Chondrocyte (in vitro differentiated cells): ENCODE data around the gene YY1AP1. TPM values are rescaled to one million over a fixed set of nuclear protein-coding genes. Genes with fewer than 3 reads are reported as not detected.
"Not testable (repeated sequence)": the region's sequence is repeated elsewhere in the genome, so short reads cannot be mapped to it uniquely, and the experiment has no call there.

Source experiments
- DNase-seq: peaks from one replicate; pipeline ENCODE4 v3.0.0; 2021; ENCODE audit warnings: mixed read lengths, low spot score
- H3K27ac Mint-ChIP-seq: one replicate; pipeline ENCODE4 v1.8.0; 2021; ENCODE audit warnings: mild to moderate bottlenecking, moderate library complexity, mixed read lengths; ENCODE audit not compliant: unreplicated experiment
- H3K27me3 Mint-ChIP-seq: 2 replicates; pipeline ENCODE4 v1.8.0; 2021; ENCODE audit warnings: low read depth, mixed read lengths
- H3K36me3 Mint-ChIP-seq: 2 replicates; pipeline ENCODE4 v1.8.0; 2021; ENCODE audit warnings: low read depth, mixed read lengths
- H3K4me1 Mint-ChIP-seq: 2 replicates; pipeline ENCODE4 v1.8.0; 2021; ENCODE audit warnings: low read depth, mild to moderate bottlenecking, mixed read lengths
- H3K4me3 Mint-ChIP-seq: one replicate; pipeline ENCODE4 v1.8.0; 2021; ENCODE audit warnings: mild to moderate bottlenecking, moderate library complexity, mixed read lengths; ENCODE audit not compliant: unreplicated experiment
- H3K9me3 Mint-ChIP-seq: 2 replicates; pipeline ENCODE4 v1.8.0; 2021; ENCODE audit warnings: low read depth, mixed read lengths
- total RNA-seq: library from RNA; stranded (reverse); gene quantifications from 3 replicates; pipeline ENCODE4 v1.2.1, GENCODE V29; 2021
- TF ChIP-seq, protein P1 (sequence below): fragments of 200-600 bp; sonication (generic); IDR thresholded peaks from 2 replicates; pipeline ENCODE4 v1.5.0; 2021; ENCODE audit warnings: antibody characterized with exemption, mild to moderate bottlenecking, moderate library complexity

YY1AP1 gene
- total RNA-seq, 1 donor from 2014 or later = 41.9 TPM

DNA sequence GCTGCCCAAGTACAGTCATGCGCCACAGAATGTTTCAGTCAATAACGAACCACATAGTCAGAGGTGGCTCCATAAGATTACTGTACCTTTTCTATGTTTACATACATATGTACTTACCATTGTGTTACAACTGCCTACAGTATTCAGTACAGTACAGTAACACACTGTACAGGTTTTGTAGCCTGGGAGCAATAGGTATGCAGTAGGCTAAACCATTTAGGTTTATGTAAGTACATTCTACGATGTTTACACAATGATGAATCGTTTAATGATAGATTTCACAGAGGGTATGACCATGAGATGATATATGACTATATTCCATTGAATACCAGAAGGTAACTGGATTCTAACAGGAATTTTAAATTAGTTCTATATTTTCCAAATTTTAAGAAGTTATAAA, 10.5 kb downstream of the YY1AP1 start:
- H3K9me3 Mint-ChIP-seq = no peaks in the 10 kb centered on the region
- H3K27me3 Mint-ChIP-seq = no peaks in the 10 kb centered on the region
- H3K4me1 Mint-ChIP-seq = no peaks in the 10 kb centered on the region
- DNase-seq = no peak
- H3K36me3 Mint-ChIP-seq = peaks cover 28% of the 10 kb centered on the region
- TF ChIP-seq, protein P1, sequence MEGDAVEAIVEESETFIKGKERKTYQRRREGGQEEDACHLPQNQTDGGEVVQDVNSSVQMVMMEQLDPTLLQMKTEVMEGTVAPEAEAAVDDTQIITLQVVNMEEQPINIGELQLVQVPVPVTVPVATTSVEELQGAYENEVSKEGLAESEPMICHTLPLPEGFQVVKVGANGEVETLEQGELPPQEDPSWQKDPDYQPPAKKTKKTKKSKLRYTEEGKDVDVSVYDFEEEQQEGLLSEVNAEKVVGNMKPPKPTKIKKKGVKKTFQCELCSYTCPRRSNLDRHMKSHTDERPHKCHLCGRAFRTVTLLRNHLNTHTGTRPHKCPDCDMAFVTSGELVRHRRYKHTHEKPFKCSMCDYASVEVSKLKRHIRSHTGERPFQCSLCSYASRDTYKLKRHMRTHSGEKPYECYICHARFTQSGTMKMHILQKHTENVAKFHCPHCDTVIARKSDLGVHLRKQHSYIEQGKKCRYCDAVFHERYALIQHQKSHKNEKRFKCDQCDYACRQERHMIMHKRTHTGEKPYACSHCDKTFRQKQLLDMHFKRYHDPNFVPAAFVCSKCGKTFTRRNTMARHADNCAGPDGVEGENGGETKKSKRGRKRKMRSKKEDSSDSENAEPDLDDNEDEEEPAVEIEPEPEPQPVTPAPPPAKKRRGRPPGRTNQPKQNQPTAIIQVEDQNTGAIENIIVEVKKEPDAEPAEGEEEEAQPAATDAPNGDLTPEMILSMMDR = no peak
- H3K4me3 Mint-ChIP-seq = no peak overlapping the region
- H3K27ac Mint-ChIP-seq = no peak overlapping the region

DNA sequence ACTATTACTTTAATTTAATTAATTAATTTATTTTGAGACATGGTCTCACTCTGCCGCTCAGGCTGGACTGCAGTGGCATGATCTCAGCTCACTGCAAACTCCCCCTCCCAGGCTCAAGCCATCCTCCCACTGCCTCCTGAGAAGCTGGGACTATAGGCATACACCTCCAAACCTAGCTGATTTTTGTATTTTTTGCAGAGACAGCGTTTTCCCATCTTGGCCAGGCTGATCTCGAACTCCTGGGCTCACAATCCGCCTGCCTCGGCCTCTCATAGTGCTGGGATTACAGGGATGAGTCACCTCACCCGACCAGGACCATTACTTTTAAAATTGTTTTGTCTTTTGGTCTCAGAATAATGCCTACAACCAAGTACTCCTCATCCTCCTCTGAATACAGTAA, 15.6 kb downstream of the YY1AP1 start:
- no peak for DNase-seq
- peaks cover 38% of the 10 kb centered on the region for H3K36me3 Mint-ChIP-seq
- no peak overlapping the region for H3K4me3 Mint-ChIP-seq
- no peak overlapping the region for H3K27ac Mint-ChIP-seq
- H3K27me3 Mint-ChIP-seq = no peaks in the 10 kb centered on the region
- H3K4me1 Mint-ChIP-seq = no peaks in the 10 kb centered on the region
- TF ChIP-seq, protein P1 = no peak
- H3K9me3 Mint-ChIP-seq = no peaks in the 10 kb centered on the region

DNA sequence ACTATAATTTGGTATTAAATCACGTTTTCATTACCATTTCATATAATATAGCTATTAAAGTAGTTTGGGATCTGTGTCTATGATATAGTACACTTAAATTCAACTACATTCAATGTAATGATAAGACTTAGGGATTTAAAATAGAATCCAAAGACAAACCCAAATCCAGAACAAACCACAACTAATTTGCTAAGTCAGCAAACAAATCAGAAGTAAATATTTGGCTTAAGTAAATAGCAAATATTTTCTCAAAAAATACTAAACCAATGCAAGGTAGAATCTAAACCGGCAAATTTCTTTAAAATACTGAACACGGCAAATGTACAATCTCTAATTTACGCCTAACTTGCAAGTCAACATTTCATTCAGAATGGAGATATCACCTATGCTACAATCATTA, 16.8 kb downstream of the YY1AP1 start:
- TF ChIP-seq, protein P1 = no peak
- Mint-ChIP-seq H3K36me3 (peaks cover 42% of the 10 kb centered on the region), H3K4me3 (no peak overlapping the region), H3K27me3 (no peaks in the 10 kb centered on the region), H3K27ac (no peak overlapping the region), H3K9me3 (no peaks in the 10 kb centered on the region), H3K4me1 (no peaks in the 10 kb centered on the region)
- DNase-seq = no peak

GRCh38 chr1:155669233-155670162, 19.1 kb downstream of the YY1AP1 start:
- no peak for DNase-seq
- no peaks in the 10 kb centered on the region for H3K27me3 Mint-ChIP-seq
- H3K4me1 Mint-ChIP-seq = no peaks in the 10 kb centered on the region
- H3K36me3 Mint-ChIP-seq = peaks cover 36% of the 10 kb centered on the region
- TF ChIP-seq, protein P1 = no peak
- H3K9me3 Mint-ChIP-seq = no peaks in the 10 kb centered on the region
- no peak overlapping the region for H3K4me3 Mint-ChIP-seq
- H3K27ac Mint-ChIP-seq = no peak overlapping the region

DNA sequence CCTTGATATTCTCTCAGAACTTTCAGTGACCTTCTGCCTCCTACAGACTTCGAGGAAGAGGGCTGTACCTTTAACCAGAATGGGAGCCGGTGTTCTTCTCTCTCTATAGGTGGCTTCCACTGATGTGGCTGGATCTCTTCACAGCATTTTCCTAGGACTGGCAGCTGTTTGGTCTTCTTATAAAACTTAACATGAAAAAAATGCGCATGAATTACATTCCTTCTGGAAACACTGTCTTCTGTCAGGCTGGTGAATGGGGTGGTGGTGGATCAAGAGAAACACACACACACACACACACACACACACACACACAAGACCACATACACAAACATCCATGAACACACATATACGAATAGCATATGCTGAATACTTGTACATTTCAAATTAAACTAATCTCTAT, 27.3 kb downstream of the YY1AP1 start:
- H3K36me3 Mint-ChIP-seq = peaks cover 42% of the 10 kb centered on the region
- not testable (repeated sequence) for H3K27ac Mint-ChIP-seq, H3K4me1 Mint-ChIP-seq, H3K9me3 Mint-ChIP-seq, DNase-seq, H3K4me3 Mint-ChIP-seq, H3K27me3 Mint-ChIP-seq

DNA sequence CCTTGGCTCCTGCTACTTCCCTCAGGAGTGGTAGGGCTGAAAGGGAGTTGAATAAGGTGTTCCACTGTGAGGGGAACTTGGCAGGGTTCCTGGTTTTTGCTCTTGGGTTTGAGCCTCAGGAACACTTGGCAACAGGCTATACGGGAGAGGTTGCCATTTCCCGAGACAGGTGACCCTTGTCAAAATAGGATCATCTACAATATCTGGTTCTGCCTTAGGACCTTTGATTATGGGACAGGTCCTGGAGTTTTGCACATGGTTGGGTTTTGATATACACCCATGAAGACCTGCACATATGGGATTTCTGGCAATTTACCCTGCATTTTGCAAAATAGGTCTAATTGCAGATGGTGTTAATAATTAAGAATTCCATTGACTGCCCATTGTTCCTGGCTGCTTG, 31.1 kb downstream of the YY1AP1 start:
- Mint-ChIP-seq H3K27me3 (no peaks in the 10 kb centered on the region), H3K4me3 (no peak overlapping the region), H3K36me3 (peaks cover 32% of the 10 kb centered on the region), H3K27ac (no peak overlapping the region), H3K4me1 (no peaks in the 10 kb centered on the region), H3K9me3 (no peaks in the 10 kb centered on the region)
- TF ChIP-seq, protein P1 = no peak
- no peak for DNase-seq
